ENCODE measurements around the gene KLHL26.
"Not testable (repeated sequence)": the region's sequence is repeated elsewhere in the genome, so short reads cannot be mapped to it uniquely, and the experiment has no call there.

The KLHL26 gene

DNA sequence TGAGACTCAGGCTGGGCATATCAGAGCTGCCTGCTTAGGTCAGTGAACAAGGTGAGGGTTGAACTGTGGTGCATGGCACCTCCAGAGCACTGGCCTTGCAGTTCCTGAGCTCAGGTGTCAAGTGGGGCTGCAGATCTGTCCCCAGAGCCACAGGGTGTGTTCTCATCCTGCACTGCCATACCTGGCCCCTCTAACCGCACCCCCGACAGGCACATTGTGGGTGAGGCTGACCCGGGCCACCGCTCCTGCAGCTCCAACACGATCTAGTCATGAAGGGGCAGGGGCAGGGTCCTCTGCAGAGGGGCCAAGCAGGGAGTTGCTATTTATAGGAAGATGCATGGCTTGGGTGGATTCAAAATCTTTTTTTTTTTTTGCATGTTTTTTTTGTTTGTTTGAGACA, 30.0 kb downstream of the KLHL26 start:
- DNase-seq = no peak

DNA sequence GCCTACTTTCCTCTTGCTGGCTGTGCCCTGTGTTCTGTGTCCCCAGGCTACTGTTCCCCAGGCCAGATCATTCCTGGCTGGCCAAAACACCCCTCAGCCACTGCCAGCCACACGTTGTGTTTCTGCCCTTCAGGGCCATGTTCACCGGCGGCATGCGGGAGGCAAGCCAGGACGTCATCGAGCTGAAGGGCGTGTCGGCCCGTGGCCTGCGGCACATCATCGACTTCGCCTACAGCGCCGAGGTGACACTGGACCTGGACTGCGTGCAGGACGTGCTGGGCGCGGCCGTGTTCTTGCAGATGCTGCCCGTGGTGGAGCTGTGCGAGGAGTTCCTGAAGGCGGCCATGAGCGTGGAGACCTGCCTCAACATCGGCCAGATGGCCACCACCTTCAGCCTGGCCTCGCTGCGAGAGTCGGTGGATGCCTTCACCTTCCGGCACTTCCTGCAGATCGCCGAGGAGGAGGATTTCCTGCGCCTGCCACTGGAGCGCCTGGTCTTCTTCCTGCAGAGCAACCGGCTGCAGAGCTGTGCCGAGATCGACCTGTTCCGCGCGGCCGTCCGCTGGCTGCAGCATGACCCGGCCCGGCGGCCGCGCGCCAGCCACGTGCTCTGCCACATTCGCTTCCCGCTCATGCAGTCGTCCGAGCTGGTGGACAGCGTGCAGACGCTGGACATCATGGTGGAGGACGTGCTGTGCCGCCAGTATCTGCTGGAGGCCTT, 30.9 kb downstream of the KLHL26 start:
- DNase-seq = no peak

DNA sequence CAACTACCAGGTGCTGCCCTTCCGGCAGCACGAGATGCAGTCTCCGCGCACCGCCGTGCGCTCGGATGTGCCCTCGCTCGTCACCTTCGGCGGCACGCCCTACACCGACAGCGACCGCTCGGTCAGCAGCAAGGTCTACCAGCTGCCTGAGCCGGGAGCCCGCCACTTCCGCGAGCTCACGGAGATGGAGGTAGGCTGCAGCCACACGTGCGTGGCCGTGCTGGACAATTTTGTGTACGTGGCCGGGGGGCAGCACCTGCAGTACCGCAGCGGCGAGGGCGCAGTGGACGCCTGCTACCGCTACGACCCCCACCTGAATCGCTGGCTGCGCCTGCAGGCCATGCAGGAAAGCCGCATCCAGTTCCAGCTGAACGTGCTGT, 31.4 kb downstream of the KLHL26 start:
- no peak for DNase-seq

DNA sequence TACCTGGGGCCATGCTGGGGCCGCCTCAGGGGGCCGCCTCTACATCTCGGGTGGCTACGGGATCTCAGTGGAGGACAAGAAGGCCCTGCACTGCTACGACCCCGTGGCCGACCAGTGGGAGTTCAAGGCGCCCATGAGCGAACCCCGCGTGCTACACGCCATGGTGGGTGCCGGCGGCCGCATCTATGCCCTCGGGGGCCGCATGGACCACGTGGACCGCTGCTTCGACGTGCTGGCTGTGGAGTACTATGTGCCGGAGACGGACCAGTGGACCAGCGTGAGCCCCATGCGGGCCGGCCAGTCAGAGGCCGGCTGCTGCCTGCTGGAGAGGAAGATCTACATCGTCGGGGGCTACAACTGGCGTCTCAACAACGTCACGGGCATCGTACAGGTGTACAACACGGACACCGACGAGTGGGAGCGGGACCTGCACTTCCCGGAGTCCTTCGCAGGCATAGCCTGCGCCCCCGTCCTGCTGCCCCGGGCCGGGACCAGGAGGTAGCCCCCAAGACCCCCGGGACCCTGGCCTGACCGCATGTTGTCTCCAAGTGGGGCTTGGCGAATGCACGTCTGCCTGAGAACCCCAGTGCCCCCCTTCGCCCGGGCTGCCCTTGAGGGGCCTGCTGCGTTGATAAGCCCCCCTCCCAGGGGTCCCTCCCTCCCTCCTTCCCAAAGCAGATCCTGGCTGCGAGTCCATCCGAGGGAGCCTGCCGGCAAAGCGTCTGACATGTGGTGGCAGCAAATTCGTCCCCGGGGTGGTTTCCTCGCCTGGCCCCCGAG, 32.1 kb downstream of the KLHL26 start:
- no peak for DNase-seq

DNA sequence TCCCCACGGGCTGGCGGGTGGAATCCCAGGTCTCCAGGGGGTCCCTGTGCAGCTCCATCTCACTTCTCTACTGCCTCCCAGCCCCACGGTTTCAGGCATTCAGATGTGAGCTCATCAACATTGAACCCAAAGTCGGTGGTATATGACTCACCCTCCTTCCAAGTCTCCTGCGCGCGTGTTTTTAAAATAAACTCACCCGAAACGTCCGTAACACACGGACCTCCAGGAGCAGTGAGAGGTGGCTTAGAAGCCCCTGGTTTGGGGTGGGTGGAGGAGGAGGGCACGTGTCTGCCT, 32.6 kb downstream of the KLHL26 start:
- DNase-seq = no peak

DNA sequence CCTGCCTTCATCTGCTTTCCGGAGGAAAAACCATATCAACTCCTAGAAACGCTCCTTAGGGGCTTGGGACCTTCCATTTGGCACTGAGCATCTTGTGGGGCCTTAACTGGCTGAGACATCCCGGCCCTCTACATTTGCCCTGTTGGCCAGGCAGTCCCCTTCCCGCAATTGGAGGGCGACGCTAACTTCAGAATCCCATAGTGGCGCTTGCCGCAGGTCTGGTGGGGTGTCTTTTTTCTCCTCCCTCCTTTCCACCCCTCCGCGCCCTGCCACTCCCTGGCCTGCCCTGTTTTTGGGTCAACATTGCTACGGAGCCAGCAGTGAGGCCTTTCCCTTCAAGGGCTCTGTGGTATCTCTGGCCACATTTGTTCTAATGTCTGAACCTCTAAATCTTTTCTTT, 33.1 kb downstream of the KLHL26 start:
- no peak for DNase-seq

DNA sequence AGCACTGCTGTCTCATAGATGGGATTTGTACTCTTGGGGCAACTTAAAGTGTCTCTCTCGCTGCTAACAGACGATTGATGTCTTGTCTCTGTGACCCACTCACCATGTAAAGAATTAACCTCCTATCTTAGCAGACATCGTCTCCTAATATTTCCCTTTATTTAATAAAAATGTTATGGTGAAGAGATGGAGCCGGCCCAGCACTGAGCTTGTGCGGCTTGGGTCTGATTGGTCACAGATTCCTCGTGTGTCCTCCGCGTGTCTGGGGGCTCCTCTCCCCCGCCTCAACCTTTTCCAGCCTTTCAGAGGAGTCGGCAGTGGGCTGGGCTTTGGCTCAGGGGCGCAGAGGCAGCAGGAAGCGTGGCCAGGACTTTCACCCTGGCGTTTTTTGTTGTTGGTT, 33.5 kb downstream of the KLHL26 start:
- no peak for DNase-seq

DNA sequence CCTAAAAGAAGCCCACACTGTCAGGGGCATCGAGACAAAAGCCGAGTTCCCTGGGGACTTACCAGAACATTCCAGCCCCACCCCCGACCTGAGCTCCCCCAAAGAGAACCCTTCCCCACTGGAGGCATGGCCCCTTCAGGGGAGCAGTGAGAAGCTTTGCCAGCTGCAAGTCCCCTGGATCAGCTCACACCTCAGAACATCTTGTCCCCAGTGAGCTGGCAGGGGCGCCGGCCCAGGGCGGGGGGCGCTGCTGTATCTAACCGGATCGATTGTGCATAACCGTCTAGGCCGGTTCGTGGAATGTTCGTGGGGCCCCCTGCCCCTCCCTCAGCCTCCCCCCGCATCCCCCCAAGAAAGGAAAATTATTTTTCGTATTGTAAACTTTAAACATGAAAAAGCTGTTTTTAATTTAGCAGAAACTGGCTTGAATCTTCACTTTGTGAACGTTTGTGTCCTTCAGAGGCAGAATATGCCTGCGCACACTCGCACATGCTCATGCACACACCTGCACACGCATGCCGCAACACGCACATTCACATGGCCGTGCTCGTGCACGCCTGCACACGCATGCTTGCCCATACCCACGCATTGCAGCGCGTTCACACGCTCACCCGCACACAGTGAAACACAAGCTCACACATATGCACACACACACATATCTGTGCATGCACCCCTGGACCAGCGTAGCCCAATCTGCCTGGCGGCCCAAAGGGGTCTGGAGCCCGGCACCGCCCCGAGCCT, 34.6 kb downstream of the KLHL26 start:
- DNase-seq = no peak

DNA sequence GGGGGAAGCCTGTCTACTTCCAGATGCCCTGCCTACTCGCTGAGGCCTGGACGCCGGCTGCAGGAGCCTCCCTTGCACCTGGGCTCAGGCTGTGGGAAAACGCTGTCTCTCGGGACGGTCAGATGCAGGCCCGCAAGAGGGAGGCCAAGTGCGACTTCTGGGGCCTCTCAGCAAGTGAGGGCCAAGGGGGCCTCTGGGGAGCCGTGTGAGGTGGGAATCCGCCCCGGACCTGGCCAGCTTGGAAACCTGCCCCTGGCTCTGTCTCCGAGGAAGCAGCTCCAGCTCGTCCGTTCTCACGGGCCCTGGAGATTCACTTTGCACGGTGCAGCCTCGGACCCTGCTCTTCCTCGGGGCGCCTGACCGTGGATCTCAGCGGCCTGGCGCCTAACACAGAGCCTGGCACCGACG, 35.2 kb downstream of the KLHL26 start:
- DNase-seq = no peak

DNA sequence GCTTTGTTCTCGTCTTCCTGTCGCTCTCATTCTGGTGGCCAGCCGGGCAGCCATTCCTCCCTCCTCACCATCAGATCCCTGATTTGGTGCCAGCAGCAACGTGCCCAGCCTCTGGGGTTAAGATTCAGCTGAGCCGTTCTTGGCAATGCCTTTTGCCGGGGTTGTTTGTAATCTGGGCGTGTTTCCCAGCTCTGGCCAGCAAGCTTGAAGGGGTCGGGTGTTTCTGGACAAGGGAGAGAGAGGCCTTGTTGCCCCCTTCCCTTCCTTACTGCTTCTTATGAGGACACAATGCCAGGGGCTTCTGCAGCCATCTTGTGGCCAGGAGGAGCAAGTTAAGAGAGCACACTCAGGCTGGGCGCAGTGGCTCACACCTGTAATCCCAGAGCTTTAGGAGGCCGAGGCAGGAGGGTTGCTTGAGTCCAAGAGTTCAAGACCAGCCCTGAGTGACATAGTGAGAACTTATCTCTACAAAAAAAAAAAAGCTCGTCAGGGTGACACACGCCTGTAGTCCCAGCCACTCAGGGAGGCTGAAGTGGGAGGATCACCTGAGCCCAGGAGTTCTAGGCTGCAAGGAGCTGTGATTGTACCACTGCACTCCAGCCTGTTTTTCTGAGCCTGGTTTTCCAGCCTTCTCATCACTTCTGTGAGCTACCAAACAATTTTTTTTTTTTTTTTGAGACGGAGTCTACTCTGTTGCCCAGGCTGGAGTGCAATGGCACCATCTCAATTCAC, 35.9 kb downstream of the KLHL26 start:
- no peak for DNase-seq

DNA sequence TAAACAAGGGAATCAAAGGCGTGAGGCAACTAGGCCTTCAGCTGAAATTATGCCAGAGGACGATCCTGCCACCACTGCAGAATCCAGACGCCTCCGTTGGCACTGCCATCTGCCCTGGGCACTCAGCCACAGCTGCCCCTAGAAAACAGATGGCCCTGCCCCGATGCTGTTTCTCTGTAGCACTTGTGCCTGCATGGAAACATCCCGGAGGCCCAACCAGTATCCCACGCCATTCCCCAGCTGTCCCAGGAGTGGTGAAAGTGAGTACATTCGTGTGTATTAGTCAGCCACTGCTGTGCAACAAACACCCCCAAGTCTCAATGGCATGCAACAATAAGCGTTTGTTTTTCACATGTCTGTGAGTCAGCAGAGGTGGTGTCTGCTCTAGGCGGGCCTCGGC, 37.8 kb downstream of the KLHL26 start:
- no peak for DNase-seq

DNA sequence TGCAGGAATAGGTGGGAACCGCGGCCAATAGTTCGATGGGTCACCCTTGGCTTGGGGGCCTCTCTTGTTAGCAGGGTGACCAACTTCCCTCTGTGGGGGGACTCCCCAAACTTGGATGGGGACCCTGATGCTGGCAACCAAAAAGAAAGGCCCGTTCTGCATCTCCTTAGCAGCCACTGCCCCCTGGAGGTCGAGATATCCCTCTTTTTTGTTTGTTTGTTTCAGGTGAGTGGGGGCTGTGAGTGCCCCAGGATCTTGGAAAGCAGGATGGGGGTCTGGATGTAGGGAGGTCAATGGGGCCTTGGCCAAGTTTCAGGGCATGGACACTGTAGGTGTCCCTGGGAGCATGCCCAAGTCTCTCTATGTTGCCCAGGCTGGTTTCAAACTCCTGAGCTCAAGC, 39.0 kb downstream of the KLHL26 start:
- DNase-seq = peak; percentile 13

DNA sequence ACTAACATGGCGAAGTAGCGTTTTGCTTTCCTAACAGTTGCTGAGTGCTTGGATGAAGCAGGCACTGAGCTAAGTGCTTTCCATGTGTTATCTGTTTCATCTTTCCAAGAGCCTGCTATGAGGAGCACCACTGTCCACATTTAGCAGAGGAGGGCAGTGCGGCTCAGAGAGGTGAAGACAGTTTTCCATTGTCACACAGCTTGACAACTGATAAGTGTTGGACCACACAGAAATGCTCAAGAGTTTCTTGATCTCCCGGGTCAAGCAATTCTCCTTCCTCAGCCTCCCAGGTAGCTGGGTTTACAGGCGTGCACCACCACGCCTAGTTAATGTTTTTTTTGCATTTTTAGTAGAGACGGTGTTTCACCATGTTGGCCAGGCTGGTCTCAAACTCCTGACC, 39.9 kb downstream of the KLHL26 start:
- no peak for DNase-seq

DNA sequence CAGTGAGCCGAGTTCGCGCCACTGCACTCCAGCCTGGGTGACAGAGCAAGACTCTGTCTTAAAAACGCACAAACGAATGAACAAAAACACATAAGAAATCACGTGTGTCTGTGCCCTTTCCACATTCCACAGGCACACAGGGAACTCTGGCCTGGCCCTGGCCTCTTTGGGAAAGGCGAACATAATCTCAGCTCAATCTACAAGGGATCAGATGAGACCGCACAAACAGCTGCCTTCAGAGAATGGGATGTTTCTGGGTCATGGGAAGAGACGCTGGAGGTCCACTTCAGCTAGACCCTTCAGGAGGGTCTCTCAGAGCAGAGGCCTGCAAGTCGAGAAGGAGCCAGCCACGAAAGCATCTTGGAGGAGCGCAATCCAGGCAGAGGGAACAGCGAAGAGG, 40.3 kb downstream of the KLHL26 start:
- no peak for DNase-seq

DNA sequence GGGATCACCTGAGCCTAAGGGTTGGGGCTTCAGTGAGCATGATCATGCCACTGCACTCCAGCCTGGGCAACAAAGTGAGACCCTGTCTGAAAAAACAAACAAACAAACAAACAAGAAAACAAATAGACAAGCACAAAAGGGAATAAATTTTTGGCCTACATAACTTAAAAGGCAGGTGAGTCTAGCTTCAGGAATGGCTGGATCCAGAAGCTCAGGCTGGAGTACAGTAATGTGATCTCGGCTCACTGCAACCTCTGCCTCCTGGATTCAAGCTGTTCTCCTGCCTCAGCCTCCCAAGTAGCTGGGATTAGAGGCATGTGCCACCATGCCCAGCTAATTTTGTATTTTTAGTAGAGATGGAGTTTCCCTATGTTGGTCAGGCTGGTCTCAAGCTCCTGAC, 43.3 kb downstream of the KLHL26 start:
- not testable (repeated sequence) for DNase-seq

DNA sequence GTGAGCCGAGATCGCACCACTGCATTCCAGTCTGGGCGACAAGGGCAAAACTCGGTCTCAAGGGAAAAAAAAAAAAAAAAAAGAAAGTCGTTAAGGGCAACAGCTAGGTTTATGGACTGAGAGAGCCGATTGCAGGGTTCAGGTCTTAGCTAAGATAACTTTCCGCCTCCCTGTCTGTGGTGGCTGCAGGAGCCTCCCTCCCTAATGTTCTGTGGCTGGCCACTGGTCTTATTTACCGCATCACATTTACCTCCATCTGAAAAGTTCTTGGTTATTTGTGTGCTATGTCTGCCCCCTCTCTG, 45.9 kb downstream of the KLHL26 start:
- DNase-seq = no peak

DNA sequence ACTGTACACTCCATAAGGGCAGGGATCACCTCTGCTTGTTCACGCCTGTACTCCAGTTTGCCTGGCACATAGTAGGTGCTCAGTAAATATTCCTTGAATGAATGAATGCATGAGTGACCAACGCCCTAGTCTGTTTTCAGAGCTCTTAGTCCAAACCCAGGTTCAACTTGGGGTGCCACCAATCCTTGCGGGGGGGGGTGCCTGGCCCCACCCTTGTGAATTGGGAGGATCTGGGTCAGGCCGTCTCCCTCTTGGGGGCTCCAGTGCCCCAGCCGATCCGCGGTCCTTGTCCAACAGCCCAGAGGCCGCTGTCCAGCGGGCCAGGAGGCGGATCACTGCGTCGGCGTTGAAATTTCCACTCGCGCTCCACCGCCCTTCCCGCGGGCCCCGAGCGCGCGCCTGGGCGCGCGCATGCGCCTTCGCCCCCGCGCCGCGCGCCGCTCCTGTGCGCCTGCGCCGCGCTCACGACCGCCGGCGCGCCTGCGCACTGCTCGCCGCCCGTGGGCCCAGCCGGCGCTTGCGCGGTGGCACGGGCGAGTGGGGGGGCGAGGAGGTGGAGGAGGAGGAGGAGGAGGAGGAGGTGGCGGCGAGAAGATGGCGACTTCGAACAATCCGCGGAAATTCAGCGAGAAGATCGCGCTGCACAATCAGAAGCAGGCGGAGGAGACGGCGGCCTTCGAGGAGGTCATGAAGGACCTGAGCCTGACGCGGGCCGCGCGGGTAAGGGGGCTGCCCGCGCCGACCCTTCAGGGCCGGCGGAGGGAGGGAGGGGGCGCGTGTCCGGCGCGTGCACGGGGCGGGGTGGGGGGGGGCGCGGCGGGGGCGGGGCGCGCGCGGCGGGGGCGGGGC, 46.5 kb downstream of the KLHL26 start, which contains the start of gene CRTC1:
CRTC1 (plus strand) TSS at position 572 of the 849 bp plus-strand sequence; CDS start at position 595, 23 bp downstream.
- DNase-seq = peak; percentile 92

DNA sequence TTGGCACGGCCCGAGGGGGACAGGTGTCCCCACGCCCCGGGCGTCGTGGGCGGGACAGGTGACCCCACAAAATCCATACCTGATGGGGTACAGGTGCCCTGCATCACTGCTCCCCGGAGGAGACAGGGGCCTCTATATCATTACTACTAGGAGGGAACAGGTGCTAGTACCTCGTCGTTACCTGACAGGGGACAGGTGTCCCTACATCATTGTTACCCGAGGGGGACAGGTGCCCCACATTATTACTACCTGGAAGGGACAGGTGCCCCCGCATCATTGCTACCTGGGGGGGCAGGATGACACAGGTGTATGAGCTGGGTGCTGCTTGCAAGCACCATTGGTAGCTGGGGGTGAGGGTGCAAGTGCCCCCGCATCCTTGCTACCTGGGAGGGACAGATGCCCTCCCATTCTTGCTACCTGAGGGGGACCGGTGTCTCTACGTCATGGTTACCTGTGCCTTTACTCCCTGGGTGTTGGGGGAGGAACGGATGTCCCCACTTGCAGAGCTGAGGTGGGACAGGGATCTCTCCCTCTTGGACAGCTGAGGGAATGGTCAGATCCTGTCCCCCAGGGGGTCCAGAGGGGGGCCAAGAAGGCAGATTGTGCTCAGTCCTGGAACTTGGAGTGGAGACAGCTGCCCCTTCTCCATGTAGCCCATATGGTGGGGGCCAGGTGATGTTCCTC, 47.3 kb downstream of the KLHL26 start:
- DNase-seq = no peak

DNA sequence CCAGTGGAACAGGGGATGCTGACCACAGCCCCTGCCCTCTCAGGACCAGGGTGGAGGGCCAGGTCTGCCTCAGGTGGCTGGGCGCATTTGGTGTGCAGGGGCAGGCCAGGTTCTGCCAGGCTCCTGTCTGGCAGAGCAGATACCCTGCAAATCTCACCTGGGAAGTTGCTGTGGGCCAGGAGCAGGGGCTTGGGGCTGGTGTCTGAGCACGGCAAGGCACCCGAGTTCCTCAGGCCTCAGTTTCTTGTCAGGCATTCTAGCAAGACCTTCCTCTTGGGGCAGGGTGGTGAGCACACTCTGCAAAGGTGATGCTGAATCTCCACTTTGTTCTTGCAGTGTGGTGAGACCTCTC, 47.8 kb downstream of the KLHL26 start:
- no peak for DNase-seq

DNA sequence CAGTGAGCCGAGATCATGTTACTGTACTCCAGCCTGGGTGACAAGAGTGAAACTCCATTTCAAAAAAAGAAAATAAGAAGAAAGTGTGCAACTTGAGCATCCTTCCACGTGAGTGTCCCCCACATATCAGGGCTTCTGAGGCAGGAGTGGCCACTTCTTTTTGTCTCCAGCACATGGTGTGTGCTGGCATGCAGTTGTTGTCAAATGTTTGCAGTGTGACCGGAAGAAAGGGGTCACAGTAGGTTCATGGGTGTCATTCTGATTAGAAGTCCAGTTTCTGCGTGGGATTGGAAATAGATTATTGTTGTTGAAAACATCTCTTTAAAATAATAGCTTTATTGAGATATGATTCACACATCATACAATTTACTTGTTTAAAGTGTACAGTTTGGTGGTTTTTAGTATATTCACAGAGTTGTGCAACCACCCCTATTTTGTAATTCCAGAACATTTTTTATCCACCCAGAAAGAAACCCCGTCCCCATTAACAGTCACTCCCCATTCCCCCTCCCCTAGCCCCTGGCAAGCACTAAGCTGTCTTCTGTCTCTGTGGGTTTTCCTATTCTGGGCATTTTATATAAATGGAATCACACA, 48.9 kb downstream of the KLHL26 start:
- DNase-seq = no peak

DNA sequence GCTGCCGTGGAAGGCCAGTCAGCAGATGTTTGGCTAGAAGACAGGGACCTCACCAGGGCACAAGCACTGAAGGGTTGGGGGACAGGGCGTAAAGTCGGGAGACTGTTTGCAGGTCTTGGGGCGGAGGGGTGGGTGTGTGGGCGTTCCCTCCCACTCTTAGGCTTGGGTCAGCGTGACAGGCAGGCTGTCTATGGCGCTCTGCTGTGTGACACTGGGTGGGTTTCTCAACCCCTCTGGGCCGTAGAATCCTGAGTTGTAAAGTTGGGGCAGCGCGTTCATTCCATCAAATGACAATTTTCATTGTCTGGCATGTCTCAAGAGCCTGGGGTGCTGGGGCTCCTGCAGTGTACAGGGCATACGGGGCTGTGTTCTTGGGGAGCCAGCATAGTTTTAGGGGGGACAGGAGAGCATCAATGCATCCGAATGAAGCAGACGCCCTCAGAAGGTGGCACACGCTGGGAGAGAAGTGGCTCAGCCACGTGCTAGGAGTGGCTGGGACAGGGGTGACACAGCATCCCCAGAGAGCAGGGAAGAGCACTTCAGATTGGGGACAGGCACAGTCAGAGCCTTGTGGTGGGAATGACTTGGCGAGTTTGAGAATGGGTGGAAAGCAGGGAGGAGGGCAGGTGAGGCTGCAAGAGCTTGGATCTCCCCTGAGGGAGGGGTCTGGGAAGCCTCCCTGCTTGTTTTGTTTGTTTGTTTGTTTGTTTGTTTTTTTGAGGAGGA, 51.1 kb downstream of the KLHL26 start:
- DNase-seq = no peak
